Measurements from ENCODE around the gene DRC3. TPM values are rescaled to one million over a fixed set of nuclear protein-coding genes. Genes with fewer than 3 reads are reported as not detected.
"Not testable (repeated sequence)": the region's sequence is repeated elsewhere in the genome, so short reads cannot be mapped to it uniquely, and the experiment has no call there.

Gene DRC3
- total RNA-seq, 2 experiments from 2014 or later = 0.70 to 0.95 TPM

- POLR2A ChIA-PET = no interaction called here
- H3K9me3 Mint-ChIP-seq (ENCODE audit: insufficient read depth) = no peaks in the 10 kb centered on the region
- H3K4me1 Mint-ChIP-seq (ENCODE audit: low read depth) = no peaks in the 10 kb centered on the region
- DNase-seq (peak; percentile 27), ATAC-seq (no peak)
- no peak overlapping the region for H3K27ac Mint-ChIP-seq
- no peaks in the 10 kb centered on the region for H3K36me3 Mint-ChIP-seq (ENCODE audit: low read depth)
- no peak overlapping the region for H3K4me3 Mint-ChIP-seq
- no peaks in the 10 kb centered on the region for H3K27me3 Mint-ChIP-seq (ENCODE audit: low read depth)
- CTCF ChIA-PET = interaction anchor here (0.7 to 2.4 kb wide), 7 partner anchors 8 to 98 kb away, joined by 3 to 16 read pairs (median 6); partner anchors contain the start of genes DRC3 and TOM1L2
These were observed 12.9 kb downstream of the DRC3 start for GRCh38 chr17:17985555-17985954.

- DNase-seq = no peak
- Mint-ChIP-seq H3K27me3 (ENCODE audit: low read depth) (no peaks in the 10 kb centered on the region), H3K4me3 (no peak overlapping the region), H3K4me1 (ENCODE audit: low read depth) (no peaks in the 10 kb centered on the region), H3K27ac (no peak overlapping the region), H3K9me3 (ENCODE audit: insufficient read depth) (no peaks in the 10 kb centered on the region), H3K36me3 (ENCODE audit: low read depth) (no peaks in the 10 kb centered on the region)
- CTCF ChIA-PET = interaction anchor here (1.1 kb wide), 1 partner anchor 30 kb away, joined by 3 read pairs; no protein-coding TSS in a partner anchor
- POLR2A ChIA-PET = no interaction called here
- no peak for ATAC-seq
These were observed 14.7 kb downstream of the DRC3 start for GRCh38 chr17:17987187-17987896.

DNA sequence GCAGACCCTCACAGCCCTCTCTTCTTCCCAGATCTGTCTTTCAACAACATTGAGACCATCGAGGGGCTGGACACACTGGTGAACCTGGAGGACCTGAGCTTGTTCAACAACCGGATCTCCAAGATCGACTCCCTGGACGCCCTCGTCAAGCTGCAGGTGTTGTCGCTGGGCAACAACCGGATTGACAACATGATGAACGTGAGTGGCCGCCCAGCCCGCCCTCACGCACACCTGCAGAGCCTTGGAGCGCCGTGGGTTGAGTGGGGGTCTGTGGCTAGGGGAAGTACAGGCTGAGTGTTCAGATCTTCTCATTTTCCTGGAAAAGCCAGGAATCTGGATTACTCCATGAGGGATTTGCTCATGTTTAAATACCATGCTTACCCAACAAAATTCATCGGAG lies 15.2 kb downstream of the DRC3 start:
- Mint-ChIP-seq H3K27me3 (ENCODE audit: low read depth) (no peaks in the 10 kb centered on the region), H3K4me1 (ENCODE audit: low read depth) (no peaks in the 10 kb centered on the region), H3K27ac (no peak overlapping the region), H3K9me3 (ENCODE audit: insufficient read depth) (no peaks in the 10 kb centered on the region), H3K4me3 (no peak overlapping the region), H3K36me3 (ENCODE audit: low read depth) (no peaks in the 10 kb centered on the region)
- ChIA-PET CTCF (no interaction called here), POLR2A (no interaction called here)
- no peak for ATAC-seq
- no peak for DNase-seq

- no peak overlapping the region for H3K27ac Mint-ChIP-seq
- DNase-seq (no peak), ATAC-seq (no peak)
- ChIA-PET POLR2A (no interaction called here), CTCF (no interaction called here)
- no peak overlapping the region for H3K4me3 Mint-ChIP-seq
- H3K36me3 Mint-ChIP-seq (ENCODE audit: low read depth) = no peaks in the 10 kb centered on the region
- no peaks in the 10 kb centered on the region for H3K27me3 Mint-ChIP-seq (ENCODE audit: low read depth)
- H3K4me1 Mint-ChIP-seq (ENCODE audit: low read depth) = no peaks in the 10 kb centered on the region
- H3K9me3 Mint-ChIP-seq (ENCODE audit: insufficient read depth) = no peaks in the 10 kb centered on the region
These were observed 15.8 kb downstream of the DRC3 start for GRCh38 chr17:17988427-17988945.

DNA sequence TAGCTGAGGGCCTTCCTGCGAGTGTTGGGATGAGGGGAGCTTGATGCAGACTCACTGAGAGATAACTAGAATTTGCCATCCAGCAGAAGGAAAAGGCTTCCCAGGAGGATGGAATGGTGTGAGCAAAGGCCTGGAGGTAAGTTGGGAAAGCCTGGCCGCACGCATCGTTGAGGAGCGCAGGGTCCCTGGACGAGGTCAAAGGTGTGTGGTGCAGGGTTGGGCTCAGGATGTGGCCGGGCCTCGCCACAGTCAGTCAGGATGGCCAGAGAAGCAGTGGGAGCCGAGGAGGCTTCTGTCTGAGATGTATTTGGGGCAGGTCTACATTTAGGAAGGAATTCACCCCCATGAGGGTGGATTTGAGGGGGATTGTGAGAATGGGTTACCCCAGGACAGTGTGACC lies 16.4 kb downstream of the DRC3 start:
- no peak overlapping the region for H3K4me3 Mint-ChIP-seq
- no peaks in the 10 kb centered on the region for H3K27me3 Mint-ChIP-seq (ENCODE audit: low read depth)
- H3K27ac Mint-ChIP-seq = no peak overlapping the region
- ATAC-seq = no peak
- DNase-seq = no peak
- no peaks in the 10 kb centered on the region for H3K9me3 Mint-ChIP-seq (ENCODE audit: insufficient read depth)
- H3K4me1 Mint-ChIP-seq (ENCODE audit: low read depth) = no peaks in the 10 kb centered on the region
- H3K36me3 Mint-ChIP-seq (ENCODE audit: low read depth) = no peaks in the 10 kb centered on the region
- ChIA-PET CTCF (no interaction called here), POLR2A (no interaction called here)

- DNase-seq = no peak
- ChIA-PET CTCF (no interaction called here), POLR2A (no interaction called here)
- Mint-ChIP-seq H3K27me3 (ENCODE audit: low read depth) (no peaks in the 10 kb centered on the region), H3K9me3 (ENCODE audit: insufficient read depth) (no peaks in the 10 kb centered on the region), H3K4me1 (ENCODE audit: low read depth) (no peaks in the 10 kb centered on the region), H3K4me3 (no peak overlapping the region), H3K36me3 (ENCODE audit: low read depth) (no peaks in the 10 kb centered on the region), H3K27ac (no peak overlapping the region)
- ATAC-seq = no peak
These were observed 17.0 kb downstream of the DRC3 start for GRCh38 chr17:17989618-17990017.

DNA sequence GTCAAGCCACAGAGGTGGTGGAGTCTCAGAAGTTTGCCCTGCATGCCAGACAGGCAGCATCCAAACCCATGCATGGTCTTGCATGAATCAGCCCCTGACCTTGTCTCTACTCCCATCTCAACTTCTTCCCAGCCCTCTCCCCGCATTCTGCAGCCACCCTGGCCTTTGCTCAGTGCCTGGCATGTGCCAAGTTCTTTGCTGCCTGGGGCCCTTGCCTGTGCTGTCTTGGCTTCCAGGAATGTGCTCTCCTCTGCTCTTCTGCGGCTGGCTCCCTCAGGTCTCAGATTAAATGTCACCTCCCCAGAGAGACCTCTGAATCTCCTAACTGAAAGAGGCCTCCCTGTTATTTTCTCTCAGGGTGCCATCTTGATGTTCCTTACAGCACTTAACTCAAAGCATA lies 17.6 kb downstream of the DRC3 start:
- Mint-ChIP-seq H3K27ac (no peak overlapping the region), H3K27me3 (ENCODE audit: low read depth) (no peaks in the 10 kb centered on the region), H3K36me3 (ENCODE audit: low read depth) (no peaks in the 10 kb centered on the region), H3K9me3 (ENCODE audit: insufficient read depth) (no peaks in the 10 kb centered on the region), H3K4me3 (no peak overlapping the region), H3K4me1 (ENCODE audit: low read depth) (no peaks in the 10 kb centered on the region)
- ATAC-seq (no peak), DNase-seq (no peak)
- ChIA-PET POLR2A (no interaction called here), CTCF (no interaction called here)

- ATAC-seq = no peak
- H3K36me3 Mint-ChIP-seq (ENCODE audit: low read depth) = no peaks in the 10 kb centered on the region
- H3K4me3 Mint-ChIP-seq = no peak overlapping the region
- H3K4me1 Mint-ChIP-seq (ENCODE audit: low read depth) = no peaks in the 10 kb centered on the region
- H3K27ac Mint-ChIP-seq = no peak overlapping the region
- no peaks in the 10 kb centered on the region for H3K27me3 Mint-ChIP-seq (ENCODE audit: low read depth)
- POLR2A ChIA-PET = no interaction called here
- CTCF ChIA-PET = interaction anchor here (1.1 to 2.1 kb wide), 2 partner anchors 8 to 11 kb away, joined by 5 read pairs; no protein-coding TSS in a partner anchor
- H3K9me3 Mint-ChIP-seq (ENCODE audit: insufficient read depth) = no peaks in the 10 kb centered on the region
- no peak for DNase-seq
These were observed 20.7 kb downstream of the DRC3 start for GRCh38 chr17:17993366-17993765.

- POLR2A ChIA-PET = no interaction called here
These were observed 21.2 kb downstream of the DRC3 start for GRCh38 chr17:17993852-17994251.

GRCh38 chr17:17994271-17995069 lies 21.8 kb downstream of the DRC3 start:
- no peak overlapping the region for H3K4me3 Mint-ChIP-seq
- ChIA-PET POLR2A (no interaction called here), CTCF (interaction anchor here (1.0 to 2.1 kb wide), 6 partner anchors 9 to 59 kb away, joined by 3 to 6 read pairs (median 4); no protein-coding TSS in a partner anchor)
- H3K9me3 Mint-ChIP-seq (ENCODE audit: insufficient read depth) = no peaks in the 10 kb centered on the region
- ATAC-seq = peak; percentile 63
- no peaks in the 10 kb centered on the region for H3K4me1 Mint-ChIP-seq (ENCODE audit: low read depth)
- DNase-seq = peak; percentile 36
- no peaks in the 10 kb centered on the region for H3K27me3 Mint-ChIP-seq (ENCODE audit: low read depth)
- H3K27ac Mint-ChIP-seq = no peak overlapping the region
- H3K36me3 Mint-ChIP-seq (ENCODE audit: low read depth) = no peaks in the 10 kb centered on the region

More at GRCh38 chr17:17993852-17994251, 21.2 kb downstream of the DRC3 start:
- ATAC-seq (no peak), DNase-seq (no peak)
- H3K9me3 Mint-ChIP-seq (ENCODE audit: insufficient read depth) = no peaks in the 10 kb centered on the region
- no peaks in the 10 kb centered on the region for H3K36me3 Mint-ChIP-seq (ENCODE audit: low read depth)
- H3K27ac Mint-ChIP-seq = no peak overlapping the region
- no peak overlapping the region for H3K4me3 Mint-ChIP-seq
- CTCF ChIA-PET = interaction anchor here (1.1 to 2.1 kb wide), 3 partner anchors 9 to 31 kb away, joined by 5 to 6 read pairs (median 5); no protein-coding TSS in a partner anchor
- H3K4me1 Mint-ChIP-seq (ENCODE audit: low read depth) = no peaks in the 10 kb centered on the region
- H3K27me3 Mint-ChIP-seq (ENCODE audit: low read depth) = no peaks in the 10 kb centered on the region

DNA sequence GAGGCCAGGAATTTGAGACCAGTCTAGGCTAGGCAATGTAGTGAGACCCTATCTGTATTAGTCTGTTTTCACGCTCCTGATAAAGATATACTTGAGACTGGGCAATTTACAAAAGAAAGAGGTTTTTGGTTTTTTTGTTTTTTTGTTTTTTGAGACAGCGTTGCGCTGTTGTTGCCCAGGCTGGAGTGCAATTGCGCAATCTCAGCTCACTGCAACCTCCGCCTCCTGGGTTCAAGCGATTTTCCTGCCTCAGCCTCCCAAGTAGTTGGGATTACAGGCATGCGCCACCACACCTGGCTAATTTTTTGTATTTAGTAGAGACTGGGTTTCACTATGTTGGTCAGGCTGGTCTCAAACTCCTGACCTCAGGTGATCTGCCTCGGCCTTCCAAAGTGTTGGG lies 23.2 kb downstream of the DRC3 start:
- H3K36me3 Mint-ChIP-seq (ENCODE audit: low read depth); POLR2A ChIA-PET; H3K4me1 Mint-ChIP-seq (ENCODE audit: low read depth); H3K27me3 Mint-ChIP-seq (ENCODE audit: low read depth); H3K27ac Mint-ChIP-seq; H3K9me3 Mint-ChIP-seq (ENCODE audit: insufficient read depth); DNase-seq; H3K4me3 Mint-ChIP-seq; ATAC-seq: not testable (repeated sequence)
- CTCF ChIA-PET = interaction anchor here (1.0 to 1.2 kb wide), 3 partner anchors 37 to 61 kb away, joined by 3 to 4 read pairs (median 3); no protein-coding TSS in a partner anchor

GRCh38 chr17:17998934-17999333 lies 26.3 kb downstream of the DRC3 start:
- DNase-seq (no peak), ATAC-seq (no peak)
- H3K36me3 Mint-ChIP-seq (ENCODE audit: low read depth) = no peaks in the 10 kb centered on the region
- no peak overlapping the region for H3K4me3 Mint-ChIP-seq
- POLR2A ChIA-PET = no interaction called here
- H3K9me3 Mint-ChIP-seq (ENCODE audit: insufficient read depth) = no peaks in the 10 kb centered on the region
- H3K27ac Mint-ChIP-seq = no peak overlapping the region
- H3K4me1 Mint-ChIP-seq (ENCODE audit: low read depth) = no peaks in the 10 kb centered on the region
- CTCF ChIA-PET = no interaction called here
- H3K27me3 Mint-ChIP-seq (ENCODE audit: low read depth) = no peaks in the 10 kb centered on the region
